Stomach (tissue), 9 donors: ENCODE results near the gene AQP10. TPM values are rescaled to one million over a fixed set of nuclear protein-coding genes. Genes with fewer than 3 reads are reported as not detected.
A peak's percentile ranks its signal among the peaks of the same experiment; 100 is the strongest.

ENCODE experiments used
- DNase-seq, 2 donors: peaks; one replicate each; pipeline versions ENCODE4 v3.0.0 to v3.0.0-alpha.2; 2013 to 2019
- H3K27ac ChIP-seq, 5 donors: fragments of 200-600 bp in 4 of 5; sonication (generic) in 4 of 5; one replicate each; pipeline ENCODE4 v1.5.1; 2013 to 2019; ENCODE audit warnings: mild to moderate bottlenecking in 1 of 5, moderate library complexity in 1 of 5
- H3K27me3 ChIP-seq, 3 donors: fragments of 200-600 bp; sonication (generic); one replicate each; pipeline ENCODE4 v1.5.1; 2017 to 2019; ENCODE audit warnings: mixed run types in 1 of 3
- H3K36me3 ChIP-seq, 4 donors: fragments of 200-600 bp; sonication (generic); 1 replicate in 3 of 4; 2 replicates in 1 of 4; pipeline ENCODE4 v1.5.1; 2016 to 2019
- H3K4me1 ChIP-seq, 4 donors: fragments of 200-600 bp; sonication (generic); one replicate each; pipeline ENCODE4 v1.5.1; 2016 to 2019
- H3K4me3 ChIP-seq, 4 donors: fragments of 200-600 bp; sonication (generic) in 3 of 4; one replicate each; pipeline ENCODE4 v1.5.1; 2016 to 2019; ENCODE audit warnings: mild to moderate bottlenecking in 1 of 4
- H3K9me3 ChIP-seq, 4 donors: fragments of 200-600 bp; sonication (generic); one replicate each; pipeline ENCODE4 v1.5.1; 2016 to 2019
- EP300 ChIP-seq: sonication (generic); formaldehyde crosslinking; IDR thresholded peaks from one replicate; pipeline ENCODE4 v1.6.1; 2017; ENCODE audit warnings: antibody characterized with exemption
- POLR2A ChIP-seq, 4 donors: fragments of 450-650 bp; IDR thresholded peaks; one replicate each; pipeline ENCODE4 v1.6.1; 2016; ENCODE audit warnings: antibody characterized with exemption in 4 of 4, control low read depth in 2 of 4, mild to moderate bottlenecking in 1 of 4, moderate library complexity in 1 of 4
- POLR2AphosphoS5 ChIP-seq, 3 donors: sonication (generic); formaldehyde crosslinking; IDR thresholded peaks; one replicate each; pipeline ENCODE4 v1.6.1; 2016; ENCODE audit warnings: antibody characterized with exemption in 3 of 3
- WGBS, 5 donors: extraction: QIAGEN DNeasy Blood & Tissue Kit in 3 of 5; methylation state at CpG; one replicate each; pipeline versions ENCODE4 v1.1.5 to v1.1.7; 2013 to 2018; 5-methylcytosine and 5-hydroxymethylcytosine counted together
- intact Hi-C: fragments of 100-400 bp; cut with DNase I; formaldehyde crosslinking; loops from one replicate; pipeline ENCODE4 v1.15.1; 2023; ENCODE audit warnings: low total_unique reads
- polyA plus RNA-seq, 3 donors: library from polyadenylated mRNA; stranded (reverse); fragments of 200-250 nt; gene quantifications; one replicate each; pipeline ENCODE4 v1.2.3, GENCODE V29; 2013
- total RNA-seq, 5 donors: library from RNA; depleted of rRNA; stranded (reverse); fragments of >200 nt; gene quantifications; one replicate each; pipeline versions ENCODE4 v1.1.0 to v1.2.3, GENCODE V29; 2014 to 2016
- TF ChIP-seq, protein P1 (sequence below), 7 experiments: fragments of 450-650 bp in 4 of 7; fragments of 200-600 bp in 3 of 7; sonication (generic) in 3 of 7; IDR thresholded peaks; one replicate each; pipeline ENCODE4 v1.5.1; 2016 to 2019; ENCODE audit warnings: antibody characterized with exemption in 7 of 7, control low read depth in 2 of 7, mild to moderate bottlenecking in 1 of 7
- donor health status: healthy with polysubstance abuse.
- donor health status: Bipolar disorder and iron deficiency.
- donor health status: healthy.

AQP10 gene
- total and polyA plus RNA-seq, 8 donors: not detected

DNA sequence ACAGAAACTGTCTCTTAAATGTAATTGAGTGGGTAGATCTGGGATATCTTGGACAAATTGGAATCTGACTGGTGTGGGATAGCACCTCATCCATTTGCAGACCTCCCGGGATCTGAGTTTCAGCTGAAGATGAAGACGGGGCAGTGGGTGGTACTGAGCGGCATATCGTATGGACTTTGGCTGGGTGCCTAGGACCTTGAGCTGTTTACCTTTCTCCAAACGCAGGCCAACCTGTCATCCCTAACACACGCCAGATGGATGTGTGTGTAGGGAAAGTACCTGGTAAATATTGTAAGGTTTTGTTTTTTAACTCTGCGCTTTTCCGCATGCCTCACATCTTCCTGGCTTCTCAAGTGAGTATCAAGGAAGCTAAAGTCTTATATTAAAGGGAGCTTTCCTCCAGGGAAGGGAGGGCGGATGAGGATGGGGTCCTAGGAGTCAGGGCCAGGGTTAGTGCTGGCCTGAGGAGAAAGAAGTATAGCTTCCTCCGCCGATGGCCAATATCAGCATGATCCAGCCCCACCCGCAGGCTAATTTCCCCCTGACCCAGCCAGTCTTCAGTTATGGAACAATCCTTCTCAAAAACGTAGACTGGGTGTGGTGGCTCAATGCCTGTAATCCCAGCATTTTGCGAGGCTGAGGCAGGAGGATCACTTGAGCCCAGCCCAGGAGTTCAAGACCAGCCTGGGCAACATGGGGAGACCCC, 30.6 kb downstream of the AQP10 start:
- H3K4me3 ChIP-seq: no peak overlapping the region
- H3K9me3 ChIP-seq: no peaks in the 10 kb centered on the region
- intact Hi-C loops: no loop called here
- H3K4me1 ChIP-seq: peaks cover 31 to 55% (median 39%) of the 10 kb centered on the region in 4 donors
- H3K27me3 ChIP-seq: peaks cover 0 to 6% (median 0%) of the 10 kb centered on the region in 3 donors
- 34 to 43% (median 35%) methylated on average over 14 of the region's 14 CpGs for WGBS, 5 donors
- TF ChIP-seq POLR2AphosphoS5 (IDR thresholded peaks at IDR 0.05) (peak in 2 of 3 donors; percentile 33 to 57), EP300 (no peak)
- peak; percentile 72 to 89 for DNase-seq
- peaks cover 21 to 32% (median 31%) of the 10 kb centered on the region in 4 donors for H3K36me3 ChIP-seq
- H3K27ac ChIP-seq: peak overlapping the region; percentile 71 to 87 (median 84)

DNA sequence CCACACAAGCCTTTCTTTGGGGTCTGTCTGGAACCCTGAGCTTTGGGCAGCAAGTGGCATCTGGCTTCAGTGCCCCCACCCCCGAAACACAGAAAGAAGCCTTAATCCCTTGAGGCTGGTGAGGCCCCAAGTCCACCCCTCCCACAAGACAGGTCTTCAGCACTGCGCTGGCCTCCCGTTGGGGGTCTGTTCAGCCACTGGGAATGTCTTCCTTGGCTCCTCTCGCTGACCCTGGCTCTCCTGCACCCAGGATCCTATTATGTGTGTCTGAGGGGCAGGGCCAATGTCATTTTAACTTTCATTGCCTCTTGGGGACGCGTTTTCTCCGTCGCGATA, 31.3 kb downstream of the AQP10 start:
- H3K27ac ChIP-seq: peak overlapping the region; percentile 71 to 87 (median 84)
- intact Hi-C loops: no loop called here
- H3K9me3 ChIP-seq: no peaks in the 10 kb centered on the region
- H3K27me3 ChIP-seq: peaks cover 0 to 6% (median 0%) of the 10 kb centered on the region in 3 donors
- 17 to 22% (median 20%) methylated on average over 9 of the region's 9 CpGs for WGBS, 5 donors
- H3K36me3 ChIP-seq: peaks cover 15 to 25% (median 24%) of the 10 kb centered on the region in 4 donors
- H3K4me3 ChIP-seq: peak overlapping the region; percentile 39 to 51 (median 43)
- TF ChIP-seq, protein P1, sequence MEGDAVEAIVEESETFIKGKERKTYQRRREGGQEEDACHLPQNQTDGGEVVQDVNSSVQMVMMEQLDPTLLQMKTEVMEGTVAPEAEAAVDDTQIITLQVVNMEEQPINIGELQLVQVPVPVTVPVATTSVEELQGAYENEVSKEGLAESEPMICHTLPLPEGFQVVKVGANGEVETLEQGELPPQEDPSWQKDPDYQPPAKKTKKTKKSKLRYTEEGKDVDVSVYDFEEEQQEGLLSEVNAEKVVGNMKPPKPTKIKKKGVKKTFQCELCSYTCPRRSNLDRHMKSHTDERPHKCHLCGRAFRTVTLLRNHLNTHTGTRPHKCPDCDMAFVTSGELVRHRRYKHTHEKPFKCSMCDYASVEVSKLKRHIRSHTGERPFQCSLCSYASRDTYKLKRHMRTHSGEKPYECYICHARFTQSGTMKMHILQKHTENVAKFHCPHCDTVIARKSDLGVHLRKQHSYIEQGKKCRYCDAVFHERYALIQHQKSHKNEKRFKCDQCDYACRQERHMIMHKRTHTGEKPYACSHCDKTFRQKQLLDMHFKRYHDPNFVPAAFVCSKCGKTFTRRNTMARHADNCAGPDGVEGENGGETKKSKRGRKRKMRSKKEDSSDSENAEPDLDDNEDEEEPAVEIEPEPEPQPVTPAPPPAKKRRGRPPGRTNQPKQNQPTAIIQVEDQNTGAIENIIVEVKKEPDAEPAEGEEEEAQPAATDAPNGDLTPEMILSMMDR (IDR thresholded peaks at IDR 0.05): no peak
- TF ChIP-seq EP300 (no peak), POLR2AphosphoS5 (IDR thresholded peaks at IDR 0.05) (no peak), POLR2A (IDR thresholded peaks at IDR 0.05) (no peak)
- no peak for DNase-seq
- H3K4me1 ChIP-seq: peaks cover 31 to 54% (median 39%) of the 10 kb centered on the region in 4 donors

DNA sequence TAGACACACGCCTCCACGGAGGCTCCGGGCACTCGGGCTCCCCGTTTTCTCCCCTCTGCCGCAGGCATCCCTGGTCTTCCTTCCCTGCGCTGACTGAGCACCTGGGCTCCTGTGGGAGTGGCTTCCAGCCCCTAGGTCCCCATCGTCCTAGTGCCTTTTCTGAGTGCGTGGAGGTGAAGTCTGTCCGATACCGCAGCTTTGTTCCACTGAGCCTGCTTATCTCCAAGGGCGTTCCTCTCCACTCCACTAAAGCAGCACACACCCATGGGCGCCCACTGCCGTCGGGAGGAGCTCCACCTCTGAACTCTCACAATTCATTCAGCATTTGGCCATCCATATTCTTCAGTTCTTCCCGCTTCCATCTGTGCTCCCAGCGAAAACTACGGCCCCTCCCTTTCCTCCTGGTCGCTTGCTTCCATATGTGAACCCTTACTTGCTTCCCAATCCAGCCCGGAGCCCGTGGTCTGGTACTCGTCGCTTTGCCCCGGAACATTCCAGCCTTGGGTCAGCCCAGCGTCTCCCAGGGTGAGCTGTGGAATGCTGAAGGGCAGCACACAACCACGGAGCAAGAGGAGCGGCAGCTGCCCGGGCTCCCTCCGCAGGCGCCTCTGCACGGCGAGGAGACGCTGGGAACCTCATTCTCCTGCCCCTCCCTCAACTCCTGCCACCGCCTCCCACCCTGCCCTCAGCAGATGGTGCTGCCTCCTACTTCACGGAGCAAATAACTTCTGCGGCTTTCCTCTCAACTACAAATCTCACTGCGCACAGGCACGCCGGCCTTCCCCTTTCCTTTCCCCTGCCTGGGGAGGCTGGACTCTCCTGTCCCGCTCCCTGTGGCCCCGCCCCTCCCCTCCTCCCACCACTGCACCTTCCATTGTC, 31.9 kb downstream of the AQP10 start:
- peaks cover 0 to 6% (median 0%) of the 10 kb centered on the region in 3 donors for H3K27me3 ChIP-seq
- DNase-seq: peak; percentile 66 to 79
- H3K36me3 ChIP-seq: peaks cover 14 to 20% (median 20%) of the 10 kb centered on the region in 4 donors
- intact Hi-C loops: no loop called here
- H3K9me3 ChIP-seq: no peaks in the 10 kb centered on the region
- H3K4me3 ChIP-seq: peak overlapping the region; percentile 39 to 51 (median 43)
- TF ChIP-seq EP300 (no peak), POLR2AphosphoS5 (IDR thresholded peaks at IDR 0.05) (peak in 2 of 3 donors; percentile 49 to 50)
- TF ChIP-seq, protein P1 (IDR thresholded peaks at IDR 0.05): no peak
- peak overlapping the region; percentile 71 to 87 (median 84) for H3K27ac ChIP-seq
- peaks cover 31 to 54% (median 39%) of the 10 kb centered on the region in 4 donors for H3K4me1 ChIP-seq
- WGBS, 5 donors: 1 to 2% (median 1%) methylated on average over 40 to 41 of the region's 41 CpGs

DNA sequence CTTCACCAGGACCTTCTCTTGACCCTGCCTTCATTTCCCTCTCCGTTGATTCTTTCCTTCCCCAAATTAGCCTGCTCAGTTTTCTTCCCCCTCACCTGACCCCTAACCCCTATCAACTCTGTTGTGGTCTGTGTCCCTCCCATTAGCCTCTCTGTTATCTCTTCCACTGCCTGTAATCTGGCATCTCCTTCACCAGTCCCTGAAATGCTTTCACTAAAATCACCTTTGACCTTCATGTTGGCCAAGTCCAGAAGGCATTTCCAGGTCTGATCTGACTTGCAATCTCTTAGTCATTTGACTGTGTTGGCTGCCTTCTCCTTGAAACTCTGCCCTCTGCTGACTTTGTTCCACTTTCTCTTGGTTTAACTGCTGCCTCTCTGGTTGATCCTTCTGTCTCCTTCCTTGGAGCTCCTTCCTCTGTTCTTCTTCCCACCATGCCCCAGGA, 32.6 kb downstream of the AQP10 start:
- peaks cover 0 to 6% (median 0%) of the 10 kb centered on the region in 3 donors for H3K27me3 ChIP-seq
- peaks cover 31 to 54% (median 39%) of the 10 kb centered on the region in 4 donors for H3K4me1 ChIP-seq
- 8 to 21% (median 10%) methylated on average over 1 of the region's 1 CpG for WGBS, 5 donors
- intact Hi-C loops: no loop called here
- peak overlapping the region; percentile 71 to 87 (median 84) for H3K27ac ChIP-seq
- no peaks in the 10 kb centered on the region for H3K9me3 ChIP-seq
- TF ChIP-seq, protein P1 (IDR thresholded peaks at IDR 0.05): peak in 2 of 7 experiments; percentile 21 to 25
- peak in 2 of 3 donors; percentile 42 to 79 for TF ChIP-seq POLR2AphosphoS5 (IDR thresholded peaks at IDR 0.05)
- TF ChIP-seq POLR2A (IDR thresholded peaks at IDR 0.05): no peak
- H3K4me3 ChIP-seq: peak overlapping the region; percentile 39 to 51 (median 43)
- peaks cover 9 to 15% (median 14%) of the 10 kb centered on the region in 4 donors for H3K36me3 ChIP-seq
- peak; percentile 51 to 78 for DNase-seq
